Measurements from ENCODE around the gene NXPH3.

Gene NXPH3

GRCh38 chr17:49575679-49576087 lies at the start of gene NXPH3:
NXPH3 (plus strand) TSS chr17:49575871; CDS start chr17:49576220, 349 bp downstream.
- in situ Hi-C loops (cut with MboI; ENCODE audit: low sequenced_read_pairs), result no loop called here

- in situ Hi-C loops (cut with MboI; ENCODE audit: low sequenced_read_pairs), result no loop called here
These were observed 47.6 kb upstream of the NXPH3 start for GRCh38 chr17:49527927-49528651.

GRCh38 chr17:49528966-49529365 lies 46.7 kb upstream of the NXPH3 start:
- in situ Hi-C loops (cut with MboI; ENCODE audit: low sequenced_read_pairs), result no loop called here

GRCh38 chr17:49530118-49530517 lies 45.6 kb upstream of the NXPH3 start:
- in situ Hi-C loops (cut with MboI; ENCODE audit: low sequenced_read_pairs), result no loop called here

GRCh38 chr17:49543860-49544259 lies 31.8 kb upstream of the NXPH3 start:
- in situ Hi-C loops (cut with MboI; ENCODE audit: low sequenced_read_pairs), result no loop called here

GRCh38 chr17:49545007-49545660 lies 30.5 kb upstream of the NXPH3 start:
- in situ Hi-C loops (cut with MboI; ENCODE audit: low sequenced_read_pairs), result no loop called here

GRCh38 chr17:49545806-49546545 lies 29.7 kb upstream of the NXPH3 start:
- in situ Hi-C loops (cut with MboI; ENCODE audit: low sequenced_read_pairs), result no loop called here

- in situ Hi-C loops (cut with MboI; ENCODE audit: low sequenced_read_pairs), result no loop called here
These were observed 28.8 kb upstream of the NXPH3 start for GRCh38 chr17:49546546-49547535.

- in situ Hi-C loops (cut with MboI; ENCODE audit: low sequenced_read_pairs), result no loop called here
These were observed 28.1 kb upstream of the NXPH3 start for GRCh38 chr17:49547566-49547965.

GRCh38 chr17:49548051-49548505 lies 27.6 kb upstream of the NXPH3 start:
- in situ Hi-C loops (cut with MboI; ENCODE audit: low sequenced_read_pairs), result no loop called here

GRCh38 chr17:49548506-49549310 lies 27.0 kb upstream of the NXPH3 start:
- in situ Hi-C loops (cut with MboI; ENCODE audit: low sequenced_read_pairs), result no loop called here

- in situ Hi-C loops (cut with MboI; ENCODE audit: low sequenced_read_pairs), result no loop called here
These were observed 26.4 kb upstream of the NXPH3 start for GRCh38 chr17:49549311-49549605.

- in situ Hi-C loops (cut with MboI; ENCODE audit: low sequenced_read_pairs), result loop anchor here (10.0 to 25.0 kb wide), 2 partner anchors 115 to 238 kb away; no protein-coding TSS in a partner anchor
These were observed 25.7 kb upstream of the NXPH3 start for GRCh38 chr17:49549691-49550678.

- in situ Hi-C loops (cut with MboI; ENCODE audit: low sequenced_read_pairs), result loop anchor here (10.0 to 25.0 kb wide), 2 partner anchors 116 to 238 kb away; no protein-coding TSS in a partner anchor
These were observed 24.9 kb upstream of the NXPH3 start for GRCh38 chr17:49550764-49551163.

- in situ Hi-C loops (cut with MboI; ENCODE audit: low sequenced_read_pairs), result loop anchor here (10.0 to 25.0 kb wide), 2 partner anchors 117 to 239 kb away; no protein-coding TSS in a partner anchor
These were observed 24.2 kb upstream of the NXPH3 start for GRCh38 chr17:49551221-49552069.

GRCh38 chr17:49552070-49552751 lies 23.5 kb upstream of the NXPH3 start:
- in situ Hi-C loops (cut with MboI; ENCODE audit: low sequenced_read_pairs), result loop anchor here (10.0 to 25.0 kb wide), 2 partner anchors 117 to 240 kb away; no protein-coding TSS in a partner anchor

Data from HL-60/S4 (cell line).